Stimulated activated effector memory CD8-positive, alpha-beta T cell treated with anti-CD3 and anti-CD28 coated beads, Interleukin-12 subunit alpha, Interleukin-12 subunit beta, amount 100 ng/mL, for 72 hours (primary cell): ENCODE results near the gene KCNQ5.

Experiments
- ATAC-seq: fragments of 150-1000 bp; cut with Tn5 transposase; 2 replicates; pipeline ENCODE4 v1.10.0; 2021
- DNase-seq, 2 donors: peaks; one replicate each; pipeline ENCODE4 v3.0.0; 2021 to 2022; ENCODE audit warnings: low spot score in 2 of 2
- H3K27ac Mint-ChIP-seq: one replicate; pipeline ENCODE4 v1.8.0; 2022; ENCODE audit warnings: mild to moderate bottlenecking, mixed read lengths
- H3K36me3 Mint-ChIP-seq: one replicate; pipeline ENCODE4 v1.8.0; 2022; ENCODE audit warnings: mild to moderate bottlenecking, mixed read lengths
- H3K4me1 Mint-ChIP-seq: one replicate; pipeline ENCODE4 v1.8.0; 2022; ENCODE audit warnings: mixed read lengths
- H3K4me3 Mint-ChIP-seq: one replicate; pipeline ENCODE4 v1.8.0; 2022; ENCODE audit warnings: mild to moderate bottlenecking, mixed read lengths
- H3K9me3 Mint-ChIP-seq: one replicate; pipeline ENCODE4 v1.8.0; 2022; ENCODE audit warnings: mixed read lengths

The KCNQ5 gene

GRCh38 chr6:72651967-72652956 is 30.4 kb downstream of the KCNQ5 start:
- no peak for ATAC-seq
- Mint-ChIP-seq H3K9me3 (no peaks in the 10 kb centered on the region), H3K27ac (no peak overlapping the region), H3K4me1 (peaks cover 13% of the 10 kb centered on the region), H3K36me3 (no peaks in the 10 kb centered on the region), H3K4me3 (no peak overlapping the region)
- DNase-seq: no peak

- Mint-ChIP-seq H3K4me3 (no peak overlapping the region), H3K27ac (no peak overlapping the region), H3K4me1 (peaks cover 13% of the 10 kb centered on the region), H3K9me3 (no peaks in the 10 kb centered on the region), H3K36me3 (no peaks in the 10 kb centered on the region)
- no peak for ATAC-seq
- DNase-seq: no peak
Measured at GRCh38 chr6:72653026-72653425, 31.2 kb downstream of the KCNQ5 start.

- Mint-ChIP-seq H3K4me3 (no peak overlapping the region), H3K36me3 (no peaks in the 10 kb centered on the region), H3K4me1 (peaks cover 13% of the 10 kb centered on the region), H3K27ac (no peak overlapping the region), H3K9me3 (no peaks in the 10 kb centered on the region)
- DNase-seq: no peak
- ATAC-seq: no peak
Measured at GRCh38 chr6:72654071-72654621, 32.3 kb downstream of the KCNQ5 start.

- no peaks in the 10 kb centered on the region for H3K36me3 Mint-ChIP-seq
- no peak for ATAC-seq
- no peaks in the 10 kb centered on the region for H3K9me3 Mint-ChIP-seq
- no peaks in the 10 kb centered on the region for H3K4me1 Mint-ChIP-seq
- H3K4me3 Mint-ChIP-seq: no peak overlapping the region
- no peak overlapping the region for H3K27ac Mint-ChIP-seq
- no peak for DNase-seq
Measured at GRCh38 chr6:72657407-72658197, 35.7 kb downstream of the KCNQ5 start.

GRCh38 chr6:72659754-72660153 is 37.9 kb downstream of the KCNQ5 start:
- Mint-ChIP-seq H3K27ac (no peak overlapping the region), H3K36me3 (no peaks in the 10 kb centered on the region), H3K9me3 (no peaks in the 10 kb centered on the region), H3K4me1 (no peaks in the 10 kb centered on the region), H3K4me3 (no peak overlapping the region)
- DNase-seq: no peak
- ATAC-seq: no peak

- Mint-ChIP-seq H3K4me1 (no peaks in the 10 kb centered on the region), H3K36me3 (no peaks in the 10 kb centered on the region), H3K27ac (no peak overlapping the region), H3K9me3 (no peaks in the 10 kb centered on the region), H3K4me3 (no peak overlapping the region)
- ATAC-seq: no peak
- no peak for DNase-seq
Measured at GRCh38 chr6:72661411-72661810, 39.5 kb downstream of the KCNQ5 start.

- no peaks in the 10 kb centered on the region for H3K36me3 Mint-ChIP-seq
- DNase-seq (no peak), ATAC-seq (no peak)
- H3K9me3 Mint-ChIP-seq: no peaks in the 10 kb centered on the region
- H3K4me3 Mint-ChIP-seq: no peak overlapping the region
- no peaks in the 10 kb centered on the region for H3K4me1 Mint-ChIP-seq
- H3K27ac Mint-ChIP-seq: no peak overlapping the region
Measured at GRCh38 chr6:72665599-72665998, 43.7 kb downstream of the KCNQ5 start.

GRCh38 chr6:72669324-72669723 is 47.5 kb downstream of the KCNQ5 start:
- ATAC-seq: no peak
- DNase-seq: no peak
- H3K27ac Mint-ChIP-seq: no peak overlapping the region
- no peaks in the 10 kb centered on the region for H3K9me3 Mint-ChIP-seq
- no peaks in the 10 kb centered on the region for H3K36me3 Mint-ChIP-seq
- H3K4me3 Mint-ChIP-seq: no peak overlapping the region
- H3K4me1 Mint-ChIP-seq: no peaks in the 10 kb centered on the region

GRCh38 chr6:72672906-72673305 is 51.0 kb downstream of the KCNQ5 start:
- H3K4me1 Mint-ChIP-seq: no peaks in the 10 kb centered on the region
- no peaks in the 10 kb centered on the region for H3K9me3 Mint-ChIP-seq
- no peak overlapping the region for H3K27ac Mint-ChIP-seq
- H3K4me3 Mint-ChIP-seq: no peak overlapping the region
- DNase-seq (no peak), ATAC-seq (no peak)
- H3K36me3 Mint-ChIP-seq: no peaks in the 10 kb centered on the region

- Mint-ChIP-seq H3K4me3 (no peak overlapping the region), H3K9me3 (no peaks in the 10 kb centered on the region), H3K4me1 (no peaks in the 10 kb centered on the region), H3K36me3 (no peaks in the 10 kb centered on the region), H3K27ac (no peak overlapping the region)
- ATAC-seq: no peak
- no peak for DNase-seq
Measured at GRCh38 chr6:72674842-72675241, 53.0 kb downstream of the KCNQ5 start.

- DNase-seq (no peak), ATAC-seq (no peak)
- H3K36me3 Mint-ChIP-seq: no peaks in the 10 kb centered on the region
- H3K9me3 Mint-ChIP-seq: no peaks in the 10 kb centered on the region
- no peak overlapping the region for H3K27ac Mint-ChIP-seq
- no peak overlapping the region for H3K4me3 Mint-ChIP-seq
- no peaks in the 10 kb centered on the region for H3K4me1 Mint-ChIP-seq
Measured at GRCh38 chr6:72675396-72675795, 53.5 kb downstream of the KCNQ5 start.

- H3K36me3 Mint-ChIP-seq: no peaks in the 10 kb centered on the region
- no peaks in the 10 kb centered on the region for H3K9me3 Mint-ChIP-seq
- ATAC-seq (no peak), DNase-seq (no peak)
- H3K27ac Mint-ChIP-seq: no peak overlapping the region
- H3K4me1 Mint-ChIP-seq: no peaks in the 10 kb centered on the region
- no peak overlapping the region for H3K4me3 Mint-ChIP-seq
Measured at GRCh38 chr6:72676995-72677394, 55.1 kb downstream of the KCNQ5 start.

- no peaks in the 10 kb centered on the region for H3K36me3 Mint-ChIP-seq
- H3K27ac Mint-ChIP-seq: no peak overlapping the region
- H3K9me3 Mint-ChIP-seq: no peaks in the 10 kb centered on the region
- H3K4me3 Mint-ChIP-seq: no peak overlapping the region
- no peaks in the 10 kb centered on the region for H3K4me1 Mint-ChIP-seq
- no peak for ATAC-seq
- no peak for DNase-seq
Measured at GRCh38 chr6:72677740-72678139, 55.9 kb downstream of the KCNQ5 start.

GRCh38 chr6:72683797-72684196 is 61.9 kb downstream of the KCNQ5 start:
- no peak for DNase-seq
- H3K27ac Mint-ChIP-seq: no peak overlapping the region
- no peaks in the 10 kb centered on the region for H3K9me3 Mint-ChIP-seq
- no peaks in the 10 kb centered on the region for H3K36me3 Mint-ChIP-seq
- no peaks in the 10 kb centered on the region for H3K4me1 Mint-ChIP-seq
- H3K4me3 Mint-ChIP-seq: no peak overlapping the region
- ATAC-seq: peak; percentile 31

- ATAC-seq (no peak), DNase-seq (no peak)
- Mint-ChIP-seq H3K4me3 (no peak overlapping the region), H3K36me3 (no peaks in the 10 kb centered on the region), H3K4me1 (no peaks in the 10 kb centered on the region), H3K9me3 (no peaks in the 10 kb centered on the region), H3K27ac (no peak overlapping the region)
Measured at GRCh38 chr6:72689107-72689954, 67.5 kb downstream of the KCNQ5 start.
